Left lung (tissue), 10 donors: ENCODE data around the gene ZNF740. TPM values are rescaled to one million over a fixed set of nuclear protein-coding genes. Genes with fewer than 3 reads are reported as not detected.
"Not testable (repeated sequence)": the region's sequence is repeated elsewhere in the genome, so short reads cannot be mapped to it uniquely, and the experiment has no call there.

ENCODE experiments used
- ATAC-seq: fragments of 200-7000 bp; cut with Tn5 transposase; one replicate; pipeline ENCODE4 v1.9.1; 2020; ENCODE audit warnings: moderate library complexity
- DNase-seq, 4 donors: peaks; one replicate each; pipeline ENCODE4 v3.0.0-alpha.2; 2013 to 2020
- H3K27ac ChIP-seq, 2 donors: fragments of 200-600 bp; sonication (generic) in 1 of 2; one replicate each; pipeline versions ENCODE4 v1.5.0 to v1.8.0; 2020 to 2021
- H3K27me3 ChIP-seq, 2 donors: fragments of 200-600 bp; sonication (generic) in 1 of 2; one replicate each; pipeline versions ENCODE4 v1.5.0 to v1.8.0; 2020 to 2021
- H3K36me3 ChIP-seq, 2 donors: fragments of 200-600 bp; sonication (generic) in 1 of 2; one replicate each; pipeline versions ENCODE4 v1.5.0 to v1.8.0; 2020 to 2021
- H3K4me1 ChIP-seq, 2 donors: fragments of 200-600 bp; one replicate each; pipeline ENCODE4 v1.8.0; 2021
- H3K4me3 ChIP-seq, 2 donors: fragments of 200-600 bp; sonication (generic) in 1 of 2; one replicate each; pipeline versions ENCODE4 v1.5.0 to v1.8.0; 2020 to 2021; ENCODE audit warnings: mild to moderate bottlenecking in 1 of 2
- H3K9me3 ChIP-seq, 2 donors: fragments of 200-600 bp; sonication (generic) in 1 of 2; one replicate each; pipeline versions ENCODE4 v1.5.0 to v1.8.0; 2020 to 2021
- intact Hi-C, 2 donors: fragments of 100-400 bp; cut with DNase I; formaldehyde crosslinking; loops; one replicate each; pipeline versions ENCODE4 v1.11.2 to v1.14.2; 2022
- polyA plus RNA-seq, 6 donors: library from polyadenylated mRNA; unstranded; fragments of 120-200 nt; gene quantifications; one replicate each; pipeline ENCODE4 v1.2.1, GENCODE V29; 2013; ENCODE audit not compliant: insufficient read length in 6 of 6
- total RNA-seq, 2 donors: library from RNA; stranded (reverse); fragmentation: NEBNext Ultra II Directional; extraction: Animal tissue kit (Norgen Biotek cat#: 25700); gene quantifications; one replicate each; pipeline ENCODE4 v1.2.1, GENCODE V29; 2021
- TF ChIP-seq, protein P1 (sequence below), 2 donors: fragments of 200-600 bp; sonication (generic) in 1 of 2; IDR thresholded peaks; one replicate each; pipeline versions ENCODE4 v1.5.0 to v1.8.0; 2021; ENCODE audit warnings: antibody characterized with exemption in 2 of 2
- donor health status: DM: no; HTN: yes; CAD: no.
- donor health status: DM: no; HTN: no; CAD: no.

The ZNF740 gene
- total and polyA plus RNA-seq, 8 donors: 34.6 to 67.4 (median 62.0) TPM

DNA sequence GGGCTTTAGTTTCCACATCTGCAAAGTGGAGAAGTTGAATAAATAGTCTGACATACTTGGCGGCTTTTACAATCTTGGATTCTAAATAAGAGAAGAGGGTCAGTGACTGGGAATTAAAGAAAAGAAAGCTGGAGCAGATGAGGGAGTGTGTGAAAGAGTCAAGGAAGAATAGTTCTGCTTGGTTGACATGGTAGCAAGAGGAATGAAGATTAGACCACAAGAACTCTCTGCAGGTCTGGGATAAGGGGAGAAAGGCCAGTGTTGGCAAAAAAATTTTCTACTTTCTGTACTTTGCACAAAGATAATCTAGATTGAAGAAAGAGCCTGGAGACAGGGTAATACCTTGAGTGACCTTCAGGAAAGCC, 20.6 kb downstream of the ZNF740 start:
- peaks cover 8 to 35% of the 10 kb centered on the region in 2 donors for H3K4me1 ChIP-seq
- DNase-seq (no peak), ATAC-seq (no peak)
- H3K36me3 ChIP-seq: no peaks in the 10 kb centered on the region
- intact Hi-C loops: no loop called here
- no peak overlapping the region for H3K27ac ChIP-seq
- H3K9me3 ChIP-seq: no peaks in the 10 kb centered on the region
- H3K27me3 ChIP-seq: peaks cover 0 to 10% of the 10 kb centered on the region in 2 donors
- H3K4me3 ChIP-seq: no peak overlapping the region
- TF ChIP-seq, protein P1, sequence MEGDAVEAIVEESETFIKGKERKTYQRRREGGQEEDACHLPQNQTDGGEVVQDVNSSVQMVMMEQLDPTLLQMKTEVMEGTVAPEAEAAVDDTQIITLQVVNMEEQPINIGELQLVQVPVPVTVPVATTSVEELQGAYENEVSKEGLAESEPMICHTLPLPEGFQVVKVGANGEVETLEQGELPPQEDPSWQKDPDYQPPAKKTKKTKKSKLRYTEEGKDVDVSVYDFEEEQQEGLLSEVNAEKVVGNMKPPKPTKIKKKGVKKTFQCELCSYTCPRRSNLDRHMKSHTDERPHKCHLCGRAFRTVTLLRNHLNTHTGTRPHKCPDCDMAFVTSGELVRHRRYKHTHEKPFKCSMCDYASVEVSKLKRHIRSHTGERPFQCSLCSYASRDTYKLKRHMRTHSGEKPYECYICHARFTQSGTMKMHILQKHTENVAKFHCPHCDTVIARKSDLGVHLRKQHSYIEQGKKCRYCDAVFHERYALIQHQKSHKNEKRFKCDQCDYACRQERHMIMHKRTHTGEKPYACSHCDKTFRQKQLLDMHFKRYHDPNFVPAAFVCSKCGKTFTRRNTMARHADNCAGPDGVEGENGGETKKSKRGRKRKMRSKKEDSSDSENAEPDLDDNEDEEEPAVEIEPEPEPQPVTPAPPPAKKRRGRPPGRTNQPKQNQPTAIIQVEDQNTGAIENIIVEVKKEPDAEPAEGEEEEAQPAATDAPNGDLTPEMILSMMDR (IDR thresholded peaks at IDR 0.05): no peak

DNA sequence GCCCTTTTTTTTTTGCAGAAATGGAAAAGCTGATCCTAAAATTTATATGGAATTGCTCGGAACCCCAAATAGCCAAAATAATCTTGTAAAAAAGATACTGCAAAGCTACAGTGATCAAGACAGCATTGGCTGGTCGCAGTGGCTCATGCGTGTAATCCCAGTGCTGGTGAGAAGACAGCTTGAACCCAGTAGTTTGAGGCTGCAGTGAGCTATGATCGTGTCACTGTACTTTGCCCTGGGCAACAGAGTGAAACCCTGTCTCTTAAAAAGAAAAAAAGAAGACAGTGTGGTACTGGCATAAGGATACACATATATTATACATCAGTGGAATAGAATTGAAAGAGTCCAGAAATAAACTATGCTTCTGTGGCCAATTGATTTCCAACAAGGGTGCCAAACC, 21.1 kb downstream of the ZNF740 start:
- Histone ChIP-seq H3K4me3 (no peak overlapping the region), H3K36me3 (no peaks in the 10 kb centered on the region), H3K4me1 (peaks cover 8 to 40% of the 10 kb centered on the region in 2 donors), H3K27ac (no peak overlapping the region), H3K27me3 (peaks cover 0 to 10% of the 10 kb centered on the region in 2 donors), H3K9me3 (no peaks in the 10 kb centered on the region)
- DNase-seq (no peak), ATAC-seq (no peak)
- TF ChIP-seq, protein P1 (IDR thresholded peaks at IDR 0.05): no peak
- intact Hi-C loops: no loop called here

DNA sequence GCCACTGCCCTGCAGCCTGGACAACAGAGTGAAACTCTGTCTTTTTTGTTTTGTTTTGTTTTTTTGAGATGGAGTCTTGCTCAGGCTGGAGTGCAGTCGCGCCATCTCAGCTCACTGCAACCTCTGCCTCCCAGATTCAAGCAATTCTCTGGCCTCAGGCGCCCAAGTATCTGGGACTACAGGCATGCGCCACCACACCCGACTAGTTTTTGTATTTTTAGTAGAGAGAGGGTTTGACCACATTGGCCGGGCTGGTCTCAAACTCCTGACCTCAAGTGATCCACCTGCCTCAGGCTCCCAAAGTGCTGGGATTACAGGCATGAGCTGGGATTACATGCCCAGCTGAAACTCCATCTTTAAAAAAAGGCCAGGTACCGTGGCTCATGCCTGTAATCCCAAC, 21.8 kb downstream of the ZNF740 start:
- H3K9me3 ChIP-seq, intact Hi-C loops, H3K27ac ChIP-seq, ATAC-seq, DNase-seq, H3K36me3 ChIP-seq, H3K4me3 ChIP-seq: not testable (repeated sequence)
- Histone ChIP-seq H3K27me3 (peaks cover 0 to 10% of the 10 kb centered on the region in 2 donors), H3K4me1 (peaks cover 8 to 46% of the 10 kb centered on the region in 2 donors)

DNA sequence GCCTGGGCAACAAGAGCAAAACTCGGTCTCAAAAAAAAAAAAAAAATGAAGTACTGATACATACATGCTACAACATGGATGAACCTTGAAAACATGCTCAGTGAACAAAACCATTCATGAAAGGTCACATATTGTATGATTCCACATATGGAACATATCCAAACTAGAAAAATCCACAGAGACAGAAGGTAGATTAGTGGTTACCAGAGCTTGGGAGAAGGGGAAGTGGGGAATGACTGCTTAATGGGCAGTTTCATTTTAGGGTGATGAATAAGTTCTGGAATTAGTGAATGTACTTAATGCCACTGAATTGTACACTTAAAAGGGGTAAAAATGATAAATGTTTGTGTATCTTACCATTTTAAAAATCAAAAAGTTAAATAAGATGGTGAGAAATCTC, 23.8 kb downstream of the ZNF740 start:
- H3K9me3 ChIP-seq: no peaks in the 10 kb centered on the region
- no peak overlapping the region for H3K27ac ChIP-seq
- no peak overlapping the region for H3K4me3 ChIP-seq
- H3K4me1 ChIP-seq: peaks cover 8 to 54% of the 10 kb centered on the region in 2 donors
- TF ChIP-seq, protein P1 (IDR thresholded peaks at IDR 0.05): no peak
- H3K27me3 ChIP-seq: no peaks in the 10 kb centered on the region
- ATAC-seq (no peak), DNase-seq (no peak)
- H3K36me3 ChIP-seq: no peaks in the 10 kb centered on the region
- intact Hi-C loops: no loop called here

DNA sequence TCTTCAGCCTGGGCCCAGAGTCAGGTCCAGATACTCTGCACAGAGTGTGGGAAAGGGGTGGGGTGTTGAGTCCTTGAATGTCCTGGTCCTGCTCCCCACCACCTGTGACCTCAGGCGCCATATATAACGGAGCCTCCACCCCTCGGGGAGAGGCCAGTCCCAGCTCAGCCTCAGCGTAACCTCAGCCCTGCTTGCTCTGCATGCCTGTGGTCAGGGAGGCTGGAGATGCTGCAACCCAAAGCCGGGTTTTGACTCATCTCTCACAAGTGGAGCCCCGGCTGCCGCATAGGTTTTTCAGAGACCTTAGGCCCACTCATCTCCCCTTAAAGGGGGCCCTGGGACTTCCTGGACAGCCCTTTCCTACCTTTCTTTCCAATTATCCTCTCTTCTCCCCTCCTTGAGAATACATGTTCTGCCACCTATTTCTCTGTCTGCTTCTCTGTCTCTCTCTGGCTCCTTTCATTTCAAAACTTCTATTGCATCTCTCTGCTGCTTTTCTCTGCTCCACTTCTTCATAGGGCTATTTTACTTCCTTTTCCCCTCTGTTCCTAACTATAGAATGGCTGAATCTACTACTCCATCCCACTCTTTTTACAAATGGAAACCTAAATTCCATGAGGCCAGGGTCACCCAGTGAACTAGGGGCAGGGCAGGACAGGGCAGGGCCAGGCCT, 25.4 kb downstream of the ZNF740 start:
- TF ChIP-seq, protein P1 (IDR thresholded peaks at IDR 0.05): no peak
- no peaks in the 10 kb centered on the region for H3K27me3 ChIP-seq
- ATAC-seq (peak; percentile 72), DNase-seq (peak in 1 of 4 donors; percentile 61)
- peak overlapping the region in 1 of 2 donors; percentile 11 for H3K4me3 ChIP-seq
- intact Hi-C loops: no loop called here
- H3K9me3 ChIP-seq: no peaks in the 10 kb centered on the region
- peaks cover 0 to 12% of the 10 kb centered on the region in 2 donors for H3K36me3 ChIP-seq
- peaks cover 8 to 50% of the 10 kb centered on the region in 2 donors for H3K4me1 ChIP-seq
- H3K27ac ChIP-seq: peak overlapping the region in 1 of 2 donors; percentile 57

DNA sequence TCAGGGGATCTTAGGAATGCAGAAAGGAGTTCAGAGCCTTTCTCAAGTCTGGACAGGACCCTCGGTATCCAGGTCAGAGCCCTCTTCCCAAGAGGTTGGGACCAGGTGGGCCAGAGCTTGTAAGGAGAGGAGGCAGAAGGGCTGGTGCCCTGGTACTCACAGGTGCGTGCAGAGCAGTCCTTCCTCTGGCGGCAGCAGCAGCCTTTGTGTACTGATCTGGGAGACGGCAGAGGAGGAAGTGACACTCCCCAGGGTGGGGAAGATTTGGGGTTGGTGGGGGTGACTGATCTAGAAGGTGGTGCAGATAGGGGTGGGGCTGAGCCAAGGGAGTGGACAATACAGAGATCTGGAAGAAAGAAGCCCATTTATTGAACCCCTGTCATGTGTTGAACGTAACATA, 26.5 kb downstream of the ZNF740 start, which contains the start of gene ITGB7:
Gene ITGB7, minus strand, starts transcription at position 210 of the 400 bp plus-strand sequence. CDS start 6,808 bp downstream, outside the sequence.
- H3K9me3 ChIP-seq: no peaks in the 10 kb centered on the region
- intact Hi-C loops: no loop called here
- DNase-seq: no peak
- TF ChIP-seq, protein P1 (IDR thresholded peaks at IDR 0.05): no peak
- no peak for ATAC-seq
- H3K27ac ChIP-seq: peak within 1 kb of the TSS in 1 of 2 donors; percentile 76
- peak within 1 kb of the TSS in 1 of 2 donors; percentile 11 for H3K4me3 ChIP-seq
- no peaks in the 10 kb centered on the region for H3K27me3 ChIP-seq
- peaks cover 8 to 49% of the 10 kb centered on the region in 2 donors for H3K4me1 ChIP-seq
- H3K36me3 ChIP-seq: peaks cover 0 to 23% of the 10 kb centered on the region in 2 donors
